HG02759 (cell line): ENCODE data around the gene GCKR.

Source experiments
- ATAC-seq: cut with Tn5 transposase; IDR thresholded peaks from one replicate; pipeline ENCODE4 v1.9.1; 2021; ENCODE audit warnings: mild to moderate bottlenecking, moderate library complexity; ENCODE audit not compliant: unreplicated experiment

The GCKR gene

DNA sequence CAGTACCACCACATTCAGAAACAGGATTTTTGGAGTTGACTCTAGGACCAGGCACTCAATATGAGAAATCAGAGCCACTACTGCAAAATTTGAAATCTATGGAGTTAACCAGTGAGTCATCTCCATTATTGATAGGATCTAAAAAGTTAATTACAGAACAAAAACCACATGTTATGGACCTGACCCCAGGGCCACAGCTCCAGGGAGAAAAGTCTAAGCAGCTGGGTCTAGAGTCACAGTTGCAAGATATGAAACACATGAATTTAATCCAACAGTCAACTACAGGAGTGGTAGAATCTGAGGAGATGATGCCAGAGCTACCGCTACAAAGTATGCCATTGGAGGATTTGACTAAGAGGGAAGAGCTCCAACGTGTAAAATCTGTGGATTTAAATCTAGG lies 72.8 kb downstream of the GCKR start:
- ATAC-seq = no peak

GRCh38 chr2:27571197-27571596 lies 74.6 kb downstream of the GCKR start:
- no peak for ATAC-seq

GRCh38 chr2:27571681-27572080 lies 75.0 kb downstream of the GCKR start:
- no peak for ATAC-seq

DNA sequence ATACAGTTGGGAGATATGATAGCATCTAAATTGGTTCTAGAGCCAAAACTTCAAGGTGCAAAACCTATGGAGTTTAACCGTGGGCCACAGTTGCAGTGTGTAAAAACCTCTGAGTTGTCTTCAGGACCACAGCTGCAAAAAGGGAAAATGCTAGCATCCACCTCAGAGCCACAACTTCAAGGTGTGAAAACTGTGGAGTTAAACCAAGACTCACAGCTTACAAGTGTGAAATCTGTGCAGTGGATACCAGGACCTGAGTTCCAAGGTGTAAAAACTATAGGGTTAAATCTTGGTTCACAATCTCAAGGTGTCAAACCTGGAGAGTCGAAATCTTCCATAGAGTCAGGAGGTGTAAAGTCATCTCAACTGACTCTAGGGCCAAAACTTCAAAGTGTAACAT lies 75.8 kb downstream of the GCKR start:
- no peak for ATAC-seq

DNA sequence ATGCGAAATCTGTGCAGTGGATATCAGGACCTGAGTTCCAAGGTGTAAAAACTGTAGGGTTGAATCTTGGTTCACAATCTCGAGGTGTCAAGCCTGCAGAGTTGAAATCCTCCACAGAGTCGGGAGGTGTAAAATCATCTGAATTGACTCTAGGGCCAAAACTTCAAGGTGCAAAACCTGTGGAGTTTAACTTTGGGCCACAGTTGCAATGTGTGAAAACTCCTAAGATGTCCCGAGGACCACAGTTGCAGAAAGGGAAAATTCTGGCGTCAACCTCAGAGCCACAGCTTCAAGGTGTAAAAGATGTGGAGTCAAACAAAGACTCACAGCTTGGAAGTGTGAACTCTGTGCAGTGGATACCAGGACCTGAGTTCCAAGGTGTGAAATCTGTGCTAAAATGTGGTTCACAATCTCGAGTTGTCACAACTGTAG lies 76.4 kb downstream of the GCKR start:
- ATAC-seq = no peak
